ENCODE measurements around the gene FAM53A.

The FAM53A gene, protein sequence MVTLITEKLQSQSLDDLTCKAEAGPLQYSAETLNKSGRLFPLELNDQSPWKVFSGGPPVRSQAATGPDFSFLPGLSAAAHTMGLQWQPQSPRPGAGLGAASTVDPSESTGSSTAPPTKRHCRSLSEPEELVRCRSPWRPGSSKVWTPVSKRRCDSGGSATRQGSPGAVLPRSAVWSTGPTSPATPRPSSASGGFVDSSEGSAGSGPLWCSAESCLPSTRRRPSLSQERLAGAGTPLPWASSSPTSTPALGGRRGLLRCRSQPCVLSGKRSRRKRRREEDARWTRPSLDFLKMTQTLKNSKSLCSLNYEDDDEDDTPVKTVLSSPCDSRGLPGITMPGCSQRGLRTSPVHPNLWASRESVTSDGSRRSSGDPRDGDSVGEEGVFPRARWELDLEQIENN

DNA sequence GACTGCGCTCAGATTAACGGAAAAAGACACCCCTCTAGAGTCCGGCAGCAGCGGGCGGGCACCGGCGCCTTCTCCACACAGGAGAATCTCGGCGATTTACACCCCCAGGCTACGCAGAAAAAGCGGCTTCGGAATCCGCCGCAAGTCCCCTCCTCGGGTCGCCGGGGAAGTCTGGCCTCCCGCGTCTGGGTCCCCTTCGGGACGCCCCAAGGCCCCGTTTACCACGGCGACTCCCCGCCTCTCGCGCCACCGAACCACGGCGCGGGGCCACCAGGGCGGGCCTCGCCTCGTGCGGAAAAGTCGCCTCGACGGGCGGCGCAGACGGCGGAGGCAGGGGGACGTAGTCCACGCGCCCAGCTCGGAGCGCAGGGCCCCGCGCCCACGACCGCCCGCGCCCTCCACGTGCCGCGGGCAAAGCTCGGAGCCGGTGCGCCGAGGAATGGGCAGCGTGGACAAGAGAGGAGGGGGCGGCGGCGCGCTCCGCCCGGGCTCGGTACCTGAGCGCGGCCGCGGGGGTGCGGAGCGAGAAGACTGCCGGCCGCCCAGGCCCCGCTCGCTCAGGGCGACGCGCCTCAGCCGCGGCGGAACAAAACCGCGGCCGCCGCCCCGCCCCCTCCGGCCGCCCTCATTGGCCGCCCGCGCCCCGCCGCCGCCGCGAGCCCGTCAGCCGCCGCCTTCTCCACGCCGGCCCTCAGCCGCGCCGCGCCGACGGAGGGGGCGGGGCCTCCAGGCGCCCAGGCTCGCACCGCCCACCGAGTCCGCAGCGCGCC lies at the start of gene FAM53A:
Gene FAM53A, minus strand, starts transcription at position 578 of the 770 bp plus-strand sequence. CDS start 15,572 bp downstream, outside the sequence.
- peak; percentile 62 for DNase-seq

DNA sequence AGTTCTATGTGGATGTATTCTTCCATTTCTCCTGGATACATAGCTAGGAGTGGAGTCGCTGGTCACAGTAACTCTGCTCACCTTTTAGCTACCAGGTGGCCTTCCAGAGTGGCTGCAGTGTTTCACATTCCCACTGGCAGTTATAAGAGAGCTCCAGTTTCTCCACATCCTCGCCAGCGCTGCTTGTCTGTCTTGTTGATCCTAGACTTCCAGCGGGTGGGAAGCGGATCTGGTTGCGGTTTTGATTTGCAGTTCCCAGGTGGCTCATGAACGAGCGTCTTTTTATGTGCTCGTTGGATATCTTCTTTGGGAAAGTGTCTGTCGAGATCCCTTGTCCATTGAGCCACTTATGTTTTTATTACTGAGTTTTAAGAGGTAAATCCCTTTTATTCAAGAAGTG lies 48.8 kb upstream of the FAM53A start:
- no peak for DNase-seq

DNA sequence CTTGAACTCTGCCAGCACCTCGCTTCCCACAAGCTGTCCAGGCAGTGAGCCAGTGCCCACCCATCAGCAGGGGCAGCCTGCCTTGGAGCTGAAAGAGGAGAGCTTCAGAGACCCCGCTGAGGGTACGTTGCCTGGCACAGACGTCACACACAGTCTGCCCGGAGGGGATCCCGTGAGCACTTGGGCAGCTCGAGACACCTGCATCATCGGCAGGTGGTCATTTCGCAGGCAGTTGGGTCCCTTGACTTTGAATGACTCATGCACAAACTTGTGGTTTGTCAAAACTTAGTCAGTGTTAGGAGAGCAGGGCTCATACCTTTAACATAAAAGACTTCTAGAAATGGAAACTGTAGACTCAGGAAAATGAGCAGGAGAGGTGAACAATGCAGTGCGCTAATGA lies 47.1 kb upstream of the FAM53A start:
- DNase-seq = no peak

DNA sequence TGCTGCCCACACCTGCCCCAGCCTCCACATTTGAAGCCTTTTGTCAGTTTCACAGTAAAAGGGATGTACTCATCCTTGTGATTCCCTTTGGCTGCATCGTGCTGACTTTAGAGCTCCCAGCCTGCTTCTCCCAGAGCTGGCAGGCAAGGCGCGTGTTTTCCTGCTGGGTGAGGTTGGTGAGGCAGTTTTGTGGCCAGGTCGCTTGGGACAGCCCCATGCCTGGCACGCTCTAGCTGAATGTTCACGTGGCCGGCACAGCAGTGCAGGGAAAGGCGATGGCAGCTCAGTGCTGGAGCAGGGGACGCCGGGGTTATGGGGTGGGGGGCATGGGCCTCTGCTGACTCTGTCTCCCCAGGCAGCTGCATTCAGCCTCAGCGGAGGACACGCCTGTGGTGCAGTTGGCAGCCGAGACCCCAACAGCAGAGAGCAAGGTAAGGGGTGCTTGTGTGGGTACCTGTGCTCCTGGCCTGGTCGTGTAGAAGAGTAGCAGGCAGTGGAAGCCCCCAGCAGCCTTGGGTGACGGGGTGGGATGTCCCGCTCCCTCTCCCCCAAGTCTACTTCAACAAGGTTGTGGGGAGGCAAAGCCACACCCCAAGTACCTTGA lies 46.5 kb upstream of the FAM53A start:
- DNase-seq = no peak

DNA sequence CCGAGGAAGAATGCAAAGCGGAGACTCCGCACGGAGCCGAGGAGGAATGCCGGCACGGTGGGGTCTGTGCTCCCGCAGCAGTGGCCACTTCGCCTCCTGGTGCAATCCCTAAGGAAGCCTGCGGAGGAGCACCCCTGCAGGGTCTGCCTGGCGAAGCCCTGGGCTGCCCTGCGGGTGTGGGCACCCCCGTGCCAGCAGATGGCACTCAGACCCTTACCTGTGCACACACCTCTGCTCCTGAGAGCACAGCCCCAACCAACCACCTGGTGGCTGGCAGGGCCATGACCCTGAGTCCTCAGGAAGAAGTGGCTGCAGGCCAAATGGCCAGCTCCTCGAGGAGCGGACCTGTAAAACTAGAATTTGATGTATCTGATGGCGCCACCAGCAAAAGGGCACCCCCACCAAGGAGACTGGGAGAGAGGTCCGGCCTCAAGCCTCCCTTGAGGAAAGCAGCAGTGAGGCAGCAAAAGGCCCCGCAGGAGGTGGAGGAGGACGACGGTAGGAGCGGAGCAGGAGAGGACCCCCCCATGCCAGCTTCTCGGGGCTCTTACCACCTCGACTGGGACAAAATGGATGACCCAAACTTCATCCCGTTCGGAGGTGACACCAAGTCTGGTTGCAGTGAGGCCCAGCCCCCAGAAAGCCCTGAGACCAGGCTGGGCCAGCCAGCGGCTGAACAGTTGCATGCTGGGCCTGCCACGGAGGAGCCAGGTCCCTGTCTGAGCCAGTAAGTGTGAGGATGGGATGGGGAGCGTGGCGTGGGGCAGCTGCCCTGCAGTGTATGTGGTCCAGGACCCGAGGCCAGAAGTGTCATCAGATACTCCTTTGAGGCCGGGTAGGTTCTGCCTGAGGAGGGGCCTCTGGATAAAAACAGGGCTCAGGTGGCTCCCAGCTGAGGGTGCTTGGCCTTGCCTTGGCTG lies 44.2 kb upstream of the FAM53A start:
- no peak for DNase-seq

DNA sequence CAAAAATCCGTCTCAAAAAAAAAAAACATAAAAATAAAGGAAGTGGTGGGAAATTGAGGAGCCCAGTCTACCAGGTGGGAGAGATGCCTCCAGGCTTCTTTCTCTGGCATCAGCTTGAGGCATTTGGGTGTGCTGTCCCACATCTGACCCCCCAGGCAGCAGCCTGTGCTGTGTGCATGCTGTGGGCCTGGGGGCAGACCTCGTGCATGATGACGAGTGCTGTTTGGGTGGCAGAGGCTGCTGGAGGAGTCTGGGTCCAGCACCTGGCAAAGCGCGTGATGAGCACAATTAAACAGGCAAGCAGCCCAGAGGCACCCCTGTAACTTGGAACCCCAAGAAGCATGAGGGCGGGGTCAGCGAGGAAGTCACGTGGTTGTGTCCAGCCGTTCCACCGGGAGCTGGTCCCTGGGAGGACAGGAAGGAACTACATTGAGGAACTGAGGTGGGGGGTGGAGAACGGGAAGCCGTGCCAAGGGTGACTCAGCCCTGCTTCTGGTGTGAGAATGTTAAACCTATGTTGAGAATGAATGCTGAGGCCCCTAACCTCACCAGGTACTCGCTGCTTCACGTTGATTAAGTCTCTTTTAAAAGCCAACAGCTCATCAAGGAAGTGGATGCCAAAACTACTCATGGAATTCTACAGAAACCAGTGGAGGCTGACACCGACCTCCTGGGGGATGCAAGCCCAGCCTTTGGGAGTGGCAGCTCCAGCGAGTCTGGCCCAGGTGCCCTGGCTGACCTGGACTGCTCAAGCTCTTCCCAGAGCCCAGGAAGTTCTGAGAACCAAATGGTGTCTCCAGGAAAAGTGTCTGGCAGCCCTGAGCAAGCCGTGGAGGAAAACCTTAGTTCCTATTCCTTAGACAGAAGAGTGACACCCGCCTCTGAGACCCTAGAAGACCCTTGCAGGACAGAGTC lies 43.3 kb upstream of the FAM53A start:
- no peak for DNase-seq

DNA sequence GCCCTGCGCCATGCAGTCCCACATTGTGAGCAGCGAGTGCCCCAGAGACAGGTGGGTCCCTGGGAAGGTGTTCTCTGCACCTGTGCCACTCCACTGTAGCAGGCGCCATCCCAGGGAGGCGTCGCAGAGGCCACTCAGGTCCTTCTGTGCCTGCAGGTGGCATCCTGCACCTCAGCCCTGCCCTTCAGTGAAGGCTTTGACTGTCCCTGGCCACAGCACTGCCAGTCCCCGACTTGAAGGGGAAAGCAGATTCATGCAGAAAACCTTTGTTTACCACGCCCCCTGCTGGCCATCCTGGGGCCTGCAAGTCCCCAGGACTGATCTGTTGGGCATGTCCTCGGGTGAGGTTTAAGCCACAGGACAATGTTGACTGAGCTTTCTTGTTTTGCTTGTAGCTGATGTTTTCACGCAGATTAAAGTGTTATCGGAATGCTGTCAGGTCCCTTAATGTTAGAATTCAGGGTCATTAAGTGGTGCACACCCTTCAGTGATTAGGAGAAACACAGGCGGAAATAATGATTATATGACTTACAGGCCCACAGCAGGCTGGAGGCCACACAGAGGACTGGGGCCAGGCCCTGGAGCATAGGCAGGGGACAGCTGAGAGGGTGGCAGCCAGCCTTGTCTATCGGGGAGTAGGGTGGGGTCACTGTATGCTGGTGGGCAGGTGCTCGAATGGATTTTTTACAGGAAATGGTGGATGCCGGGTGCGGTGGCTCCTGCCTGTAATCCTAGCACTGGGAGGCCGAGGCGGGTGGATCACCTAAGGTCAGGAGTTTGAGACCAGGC lies 42.2 kb upstream of the FAM53A start:
- peak; percentile 88 for DNase-seq

DNA sequence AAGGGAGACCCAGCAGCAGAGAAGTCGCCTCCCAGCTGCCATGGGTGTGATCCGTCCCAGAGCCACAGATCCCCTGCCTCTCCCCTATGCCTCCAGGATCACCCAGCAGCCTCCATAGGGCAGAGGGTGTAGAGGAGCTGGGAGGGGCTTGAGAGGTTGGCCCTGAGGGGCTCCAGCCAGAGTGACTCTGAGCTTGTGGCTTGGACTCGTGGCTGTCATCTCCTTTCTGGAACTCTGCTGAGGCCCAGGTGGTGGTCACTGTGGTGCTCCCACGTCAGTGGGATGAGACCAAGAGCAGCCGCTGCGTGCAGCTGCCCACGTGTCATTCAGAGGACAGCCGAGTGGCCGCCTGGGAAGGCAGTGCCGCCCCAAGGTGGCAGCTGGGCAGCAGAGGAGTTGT lies 41.4 kb upstream of the FAM53A start:
- no peak for DNase-seq

DNA sequence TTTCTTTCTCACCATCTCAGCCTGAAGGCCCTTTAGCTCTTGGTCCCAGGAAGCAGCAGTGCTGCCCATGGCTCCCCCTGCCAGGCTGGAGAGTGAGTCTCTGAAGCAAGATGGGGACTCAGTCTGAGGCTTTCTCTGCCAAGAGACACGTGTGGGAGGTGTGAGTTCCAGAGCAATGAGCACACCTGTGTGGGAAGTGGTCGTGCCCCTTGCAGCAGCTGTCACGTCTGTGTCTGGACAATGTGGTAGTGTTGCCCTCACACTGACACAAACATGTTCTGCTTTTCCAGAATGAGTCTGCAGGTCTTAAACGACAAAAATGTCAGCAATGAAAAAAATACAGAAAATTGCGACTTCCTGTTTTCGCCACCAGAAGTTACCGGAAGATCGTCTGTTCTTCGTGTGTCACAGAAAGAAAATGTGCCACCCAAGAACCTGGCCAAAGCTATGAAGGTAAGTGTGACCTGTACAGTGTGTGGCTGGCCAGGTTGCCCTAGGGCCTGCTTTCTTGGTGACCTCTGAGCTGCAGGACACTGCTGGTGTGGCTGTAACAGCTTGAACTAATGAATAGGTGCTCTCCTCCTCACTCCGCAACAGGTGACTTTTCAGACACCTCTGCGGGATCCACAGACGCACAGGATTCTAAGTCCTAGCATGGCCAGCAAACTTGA lies 39.2 kb upstream of the FAM53A start:
- no peak for DNase-seq

DNA sequence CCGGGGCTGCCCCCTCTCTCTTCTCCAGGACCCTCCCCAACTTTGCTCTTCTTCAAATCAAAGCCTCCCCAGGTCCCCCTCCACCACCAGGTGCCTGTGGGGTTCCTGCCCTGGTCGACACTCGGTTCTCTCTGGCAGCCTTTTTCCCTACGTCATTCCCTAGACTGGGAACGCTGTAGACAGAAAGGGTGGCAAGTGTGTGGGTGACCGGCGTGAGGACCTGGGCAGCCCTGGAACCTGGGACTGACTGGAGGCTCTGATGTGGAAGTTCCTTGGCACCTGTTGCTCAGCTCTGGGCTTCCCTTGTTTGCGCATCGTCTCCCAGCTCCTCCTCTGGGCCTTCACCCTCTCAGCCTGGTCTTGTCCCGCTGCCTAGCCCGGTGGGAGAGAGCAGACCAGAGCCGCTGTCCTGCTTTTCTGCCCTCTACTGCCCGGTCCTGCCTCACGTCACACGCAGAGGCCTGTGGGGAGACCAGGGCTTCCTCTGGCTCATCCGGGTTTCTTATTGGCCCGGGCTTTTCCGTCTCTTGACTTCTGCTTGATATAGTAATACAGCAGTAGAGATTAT lies 38.5 kb upstream of the FAM53A start:
- no peak for DNase-seq

DNA sequence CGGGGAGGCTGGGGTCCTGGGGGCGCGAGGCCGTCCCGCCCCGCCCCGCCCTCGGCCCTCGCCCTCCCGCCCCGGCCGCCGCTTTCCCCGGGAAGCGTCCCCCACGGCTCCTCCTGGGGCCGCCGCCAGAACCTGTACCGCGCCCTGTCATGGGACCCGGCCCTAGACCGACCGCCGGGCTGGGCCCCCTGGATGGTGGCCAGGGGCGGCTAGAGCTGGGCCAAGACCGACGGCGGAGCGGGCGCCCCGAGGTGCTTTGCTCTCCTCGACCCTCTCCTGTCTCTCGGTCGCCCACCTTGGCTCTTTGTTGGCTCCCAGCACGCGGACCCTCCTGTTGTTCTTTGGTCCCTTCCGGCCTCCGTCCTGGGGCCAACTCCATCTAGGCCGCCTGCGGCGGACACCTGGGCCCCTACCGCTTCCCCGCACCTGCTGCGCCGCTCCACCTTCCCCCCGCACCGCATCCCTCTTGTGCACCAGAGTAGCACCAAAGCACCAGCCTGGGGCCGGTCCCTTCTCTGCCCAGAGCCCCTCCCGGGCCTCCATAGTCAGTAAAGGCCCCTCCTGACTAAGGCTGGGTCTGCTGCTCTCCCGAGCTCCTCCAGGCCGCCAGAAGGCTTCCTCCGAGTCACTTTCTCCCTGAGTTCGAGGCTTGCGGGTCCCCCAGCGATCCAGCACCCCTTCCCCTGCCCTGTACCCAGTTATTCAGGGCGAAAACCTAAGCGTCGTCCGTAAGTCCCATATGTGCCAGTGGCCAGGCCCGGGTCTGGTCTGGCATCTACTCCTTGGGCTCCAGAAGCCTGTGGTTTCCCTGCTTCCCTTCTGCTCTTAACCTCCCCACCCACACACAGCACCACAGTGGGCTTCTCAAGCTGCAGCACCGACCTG lies 37.8 kb upstream of the FAM53A start:
- DNase-seq = no peak

DNA sequence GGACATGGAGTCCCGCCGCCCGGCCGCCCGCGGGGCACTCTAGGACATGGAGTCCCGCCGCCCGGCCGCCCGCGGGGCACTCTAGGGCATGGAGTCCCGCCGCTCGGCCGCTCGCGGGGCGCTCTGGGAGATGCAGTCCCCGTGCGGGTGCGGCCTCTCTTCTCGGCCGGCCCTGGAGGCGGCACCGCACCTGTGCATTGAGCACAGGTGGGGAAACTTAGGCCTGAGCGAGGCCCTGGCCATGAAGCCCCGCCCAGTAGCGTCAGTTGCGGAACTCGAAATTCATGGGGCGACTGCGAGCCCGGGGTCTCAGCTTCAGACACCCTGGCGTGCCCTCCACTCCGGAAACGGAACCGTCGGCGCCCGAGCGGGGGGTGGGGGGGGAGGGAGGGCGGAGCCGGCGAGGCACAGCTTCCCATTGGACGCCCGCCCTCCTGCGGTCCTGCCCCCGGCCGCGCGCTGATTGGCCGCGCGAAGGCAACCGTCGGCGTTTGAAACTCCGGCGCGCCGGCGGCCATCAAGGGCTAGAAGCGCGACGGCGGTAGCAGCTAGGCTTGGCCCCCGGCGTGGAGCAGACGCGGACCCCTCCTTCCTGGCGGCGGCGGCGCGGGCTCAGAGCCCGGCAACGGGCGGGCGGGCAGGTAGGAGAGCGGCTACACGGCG lies 37.0 kb upstream of the FAM53A start, which contains the start of the genes TACC3 and TMEM129:
Gene TACC3, plus strand, starts transcription at position 519 of the 663 bp plus-strand sequence. CDS start 1,901 bp downstream, outside the sequence.
Gene TMEM129, minus strand, starts transcription at position 321 of the 663 bp plus-strand sequence. CDS start 486 bp downstream, outside the sequence.
- DNase-seq = peak; percentile 98

DNA sequence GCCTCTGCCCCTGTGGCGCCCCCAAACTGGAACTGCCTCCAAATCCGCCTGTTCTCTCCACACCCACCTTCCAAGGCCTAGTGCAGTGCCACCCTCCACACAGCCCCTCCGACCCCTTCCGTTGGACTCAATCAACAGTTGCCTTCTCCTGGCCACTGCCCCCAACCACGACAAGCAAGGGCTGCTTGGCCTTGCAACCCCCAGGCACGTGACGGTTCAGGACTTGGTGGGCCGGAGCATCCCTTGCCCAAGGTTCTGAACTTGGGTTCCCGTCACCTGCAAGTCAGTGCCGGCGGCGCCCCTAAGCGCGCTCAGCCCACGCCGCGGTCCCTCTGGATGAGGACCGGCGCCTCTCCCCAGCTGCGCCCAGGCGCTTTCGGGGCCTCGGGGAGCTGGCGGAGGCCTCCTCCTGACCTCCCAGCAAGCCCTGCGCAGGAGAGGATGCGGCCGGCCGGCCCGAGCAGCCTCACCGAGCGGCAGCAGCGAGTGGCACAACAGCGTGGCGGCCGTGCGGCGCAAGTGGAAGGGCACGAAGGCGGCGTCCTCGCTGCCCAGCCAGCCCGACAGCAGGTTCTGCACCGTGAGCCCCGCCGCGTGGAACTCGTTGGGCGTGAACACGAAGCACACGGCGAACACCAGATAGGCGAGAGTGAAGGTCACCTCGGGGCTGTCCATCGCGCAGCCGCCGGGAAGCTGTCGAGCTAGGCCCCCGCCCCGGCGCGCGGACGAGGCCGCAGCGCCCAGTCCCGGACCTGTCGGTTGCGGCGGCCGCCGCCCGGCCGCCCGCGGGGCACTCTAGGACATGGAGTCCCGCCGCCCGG lies 36.3 kb upstream of the FAM53A start:
- no peak for DNase-seq

DNA sequence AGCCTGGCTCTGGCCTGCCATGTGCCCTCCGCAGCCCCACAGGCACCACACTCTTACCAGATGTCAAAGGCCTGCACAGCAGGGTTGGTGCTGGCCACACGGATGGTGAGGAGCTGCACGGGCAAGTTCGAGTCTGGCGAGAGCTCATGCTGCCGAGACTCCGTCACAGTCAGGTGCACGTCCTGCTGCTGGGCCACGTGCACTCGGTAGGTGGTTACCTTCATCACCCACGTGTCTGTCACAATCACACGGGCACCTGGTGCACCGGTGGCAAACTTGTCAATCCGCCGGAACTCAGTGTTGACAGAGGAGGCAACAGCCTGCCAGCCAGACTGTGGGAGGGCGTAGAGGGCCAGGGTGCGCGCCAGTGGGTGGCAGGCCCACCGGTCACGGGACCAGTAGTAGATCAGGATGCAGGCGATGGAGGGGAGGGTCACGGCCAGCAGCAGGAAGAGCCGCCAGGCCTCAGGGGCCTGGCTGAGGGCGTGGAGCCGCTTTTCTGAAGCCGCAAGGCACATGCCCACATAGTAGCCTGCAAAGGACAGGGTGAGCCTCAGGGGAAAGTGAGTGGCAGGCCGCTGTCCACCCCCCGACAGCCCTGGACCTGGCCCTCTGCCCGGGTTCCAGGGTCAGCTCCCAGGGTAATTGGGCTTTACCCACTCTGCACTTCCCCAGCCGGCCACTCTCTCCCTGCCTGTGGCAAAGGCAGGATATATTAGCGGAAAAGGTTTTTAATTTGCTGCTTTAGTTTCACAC lies 34.2 kb upstream of the FAM53A start:
- no peak for DNase-seq

DNA sequence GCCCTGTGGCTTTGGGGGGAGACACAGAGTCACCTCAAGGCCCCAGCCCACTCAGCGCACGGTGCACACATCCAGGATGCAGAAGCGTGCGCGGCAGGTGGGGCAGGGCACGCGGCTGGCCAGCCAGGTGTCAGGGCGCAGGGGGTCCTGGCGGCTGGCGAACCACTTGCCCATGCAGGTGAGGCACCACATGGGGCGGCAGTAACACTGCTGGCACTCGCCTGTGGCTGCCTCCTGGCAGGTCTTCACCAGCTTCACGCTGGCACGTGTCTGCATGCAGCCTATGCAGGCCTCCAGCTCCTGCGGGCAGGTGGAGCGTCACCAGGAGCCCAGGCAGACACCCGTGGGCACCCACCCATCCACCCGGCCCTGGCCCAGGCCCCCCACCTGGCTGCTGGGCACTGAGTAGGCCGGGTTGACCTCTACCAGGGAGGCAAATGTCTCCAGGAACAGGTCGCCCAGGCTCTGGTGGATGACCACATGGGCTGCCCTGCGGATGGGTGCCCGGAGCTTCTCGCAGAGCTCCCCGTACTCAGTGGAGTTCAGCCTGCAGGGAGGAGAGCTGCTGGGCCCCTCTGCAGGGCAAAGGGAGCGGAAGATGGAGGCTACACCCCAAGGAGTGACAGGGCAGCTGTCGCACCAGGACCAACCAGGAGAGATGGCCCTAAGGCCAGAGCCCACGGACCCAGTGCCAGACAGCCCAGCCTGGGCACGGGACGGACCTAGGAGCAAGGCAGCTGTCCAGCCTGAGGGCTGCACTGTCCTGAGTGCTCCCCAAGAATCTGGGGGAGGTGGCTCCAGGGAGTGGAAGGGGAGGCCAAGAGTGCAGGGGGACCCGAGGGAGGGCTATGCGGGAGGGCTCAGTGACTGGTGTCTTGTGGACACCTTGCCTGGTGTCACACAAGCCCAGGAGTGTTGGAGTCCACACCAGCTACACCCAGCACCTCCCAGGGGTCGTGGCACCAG lies 33.3 kb upstream of the FAM53A start:
- DNase-seq = no peak
